GM21423 (cell line): ENCODE data around the gene MSLN.
"Not testable (repeated sequence)": the region's sequence is repeated elsewhere in the genome, so short reads cannot be mapped to it uniquely, and the experiment has no call there.

ENCODE experiments used
- ATAC-seq: cut with Tn5 transposase; IDR thresholded peaks from one replicate; pipeline ENCODE4 v1.9.1; 2021; ENCODE audit warnings: mild to moderate bottlenecking, moderate library complexity; ENCODE audit not compliant: unreplicated experiment

Gene MSLN

DNA sequence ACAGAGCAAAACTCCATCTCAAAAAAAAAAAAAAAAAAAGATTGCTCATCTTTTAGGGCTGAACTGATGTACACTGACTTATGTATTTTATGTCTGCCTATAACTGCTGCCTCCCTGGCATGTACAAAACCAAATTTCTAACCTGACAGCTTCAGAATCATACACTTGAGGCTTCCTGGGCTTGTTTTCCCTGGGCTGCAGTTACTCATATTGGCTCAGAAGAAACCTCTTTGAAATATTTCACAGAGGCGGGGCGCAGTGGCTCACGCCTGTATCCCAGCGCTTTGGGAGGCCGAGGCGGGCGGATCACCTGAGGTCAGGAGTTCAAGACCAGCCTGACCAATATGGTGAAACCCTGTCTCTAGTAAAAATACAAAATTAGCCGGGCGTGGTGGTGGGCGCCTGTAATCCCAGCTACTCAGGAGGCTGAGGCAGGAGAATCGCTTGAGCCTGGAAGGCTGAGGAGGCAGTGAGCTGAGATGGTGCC, 6.4 kb upstream of the MSLN start:
- ATAC-seq, result not testable (repeated sequence)

DNA sequence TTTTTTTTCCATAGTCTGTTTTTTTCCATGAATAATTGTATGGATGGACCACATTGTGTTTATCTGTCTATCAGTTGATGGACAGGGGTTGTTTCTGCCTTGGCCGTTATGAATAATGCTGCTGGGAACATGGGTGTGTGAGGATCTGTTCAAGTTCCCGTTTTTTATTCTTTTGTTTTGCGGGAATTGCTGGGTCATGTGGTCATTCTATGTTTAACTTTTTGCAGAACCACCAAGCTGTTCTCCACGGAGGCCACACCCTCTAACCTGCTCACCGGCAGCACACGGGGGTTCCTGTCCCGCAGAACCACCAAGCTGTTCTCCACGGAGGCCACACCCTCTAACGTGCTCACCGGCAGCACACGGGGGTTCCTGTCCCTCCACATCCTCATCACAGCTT, 5.9 kb upstream of the MSLN start:
- no peak for ATAC-seq

DNA sequence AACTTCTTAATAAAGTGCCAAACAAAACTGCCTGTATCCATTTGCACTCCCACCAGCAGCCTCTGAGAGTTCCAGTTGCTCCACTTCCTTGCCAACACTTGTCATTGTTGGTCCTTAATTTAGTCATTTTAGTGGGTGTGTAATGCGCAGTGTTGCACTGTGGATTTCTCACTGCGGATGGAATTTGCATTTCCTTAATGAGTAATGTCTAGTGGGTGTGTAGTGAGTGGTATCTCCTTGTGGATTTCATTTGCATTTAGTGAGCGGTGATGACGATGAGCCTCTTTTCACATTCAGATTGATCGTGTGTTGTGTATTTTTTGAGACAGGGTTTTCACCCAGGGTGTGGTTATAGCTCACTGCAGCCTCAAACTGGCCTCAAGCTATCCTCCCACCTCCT, 4.1 kb upstream of the MSLN start:
- no peak for ATAC-seq

DNA sequence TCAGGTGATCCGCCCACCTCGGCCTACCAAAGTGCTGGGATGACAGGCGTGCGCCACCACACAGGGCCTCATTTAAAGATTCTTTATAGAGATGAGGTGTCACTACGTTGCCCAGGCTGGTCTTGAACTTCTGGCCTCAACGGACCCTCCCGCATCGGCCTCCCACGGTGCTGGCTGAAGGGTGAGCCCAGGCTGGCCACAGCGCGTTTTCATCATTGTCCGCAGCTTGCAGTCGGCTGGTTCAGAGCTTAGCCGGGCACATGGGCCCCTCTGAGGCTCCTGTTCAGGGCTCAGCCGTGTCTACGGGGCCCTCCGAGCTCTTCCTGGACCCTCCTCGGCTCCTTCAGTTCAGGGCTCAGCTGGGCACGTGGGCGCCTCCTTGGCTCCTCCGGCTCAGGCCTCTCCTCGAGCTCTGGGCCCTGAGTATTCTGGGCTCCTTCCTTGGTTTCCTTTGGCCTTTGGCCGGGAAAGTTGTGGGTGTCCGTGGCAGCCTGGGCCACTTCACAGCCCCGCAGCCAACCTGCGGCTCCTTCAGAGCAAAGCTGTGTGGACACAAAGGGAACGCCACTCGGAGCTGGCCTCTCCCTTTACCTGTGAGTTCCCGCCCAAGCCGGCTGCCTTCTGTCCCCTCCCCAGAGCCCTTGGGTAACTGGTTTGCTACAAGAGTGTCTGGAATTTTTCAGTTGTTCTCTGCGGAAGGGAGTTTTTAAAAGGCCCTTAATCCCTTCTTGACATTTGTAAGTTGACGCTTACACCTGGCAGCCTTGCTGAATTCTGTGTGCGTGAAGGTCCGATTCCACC, 1.2 kb upstream of the MSLN start:
- no peak for ATAC-seq

DNA sequence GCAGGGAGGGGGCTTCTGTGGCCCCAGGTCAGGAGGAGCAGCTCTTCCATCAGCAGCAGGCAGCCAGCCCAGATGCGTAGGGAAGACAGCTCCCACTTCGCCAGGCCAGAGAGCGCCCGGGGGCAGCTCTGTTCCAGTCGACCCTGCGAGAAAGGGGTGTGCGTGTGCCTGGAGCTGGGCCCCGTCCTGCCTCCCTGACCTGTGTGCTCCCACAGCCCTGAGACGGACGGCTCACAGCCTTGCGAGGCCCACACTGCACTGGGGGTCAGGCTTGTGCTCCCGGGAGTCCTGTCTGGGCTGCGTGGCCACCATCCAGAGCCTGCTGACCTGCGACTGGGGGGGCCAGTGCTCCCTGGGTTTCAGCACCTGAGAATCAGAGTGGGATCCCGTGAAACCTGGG, 469 bp upstream of the MSLN start:
- ATAC-seq, result no peak

DNA sequence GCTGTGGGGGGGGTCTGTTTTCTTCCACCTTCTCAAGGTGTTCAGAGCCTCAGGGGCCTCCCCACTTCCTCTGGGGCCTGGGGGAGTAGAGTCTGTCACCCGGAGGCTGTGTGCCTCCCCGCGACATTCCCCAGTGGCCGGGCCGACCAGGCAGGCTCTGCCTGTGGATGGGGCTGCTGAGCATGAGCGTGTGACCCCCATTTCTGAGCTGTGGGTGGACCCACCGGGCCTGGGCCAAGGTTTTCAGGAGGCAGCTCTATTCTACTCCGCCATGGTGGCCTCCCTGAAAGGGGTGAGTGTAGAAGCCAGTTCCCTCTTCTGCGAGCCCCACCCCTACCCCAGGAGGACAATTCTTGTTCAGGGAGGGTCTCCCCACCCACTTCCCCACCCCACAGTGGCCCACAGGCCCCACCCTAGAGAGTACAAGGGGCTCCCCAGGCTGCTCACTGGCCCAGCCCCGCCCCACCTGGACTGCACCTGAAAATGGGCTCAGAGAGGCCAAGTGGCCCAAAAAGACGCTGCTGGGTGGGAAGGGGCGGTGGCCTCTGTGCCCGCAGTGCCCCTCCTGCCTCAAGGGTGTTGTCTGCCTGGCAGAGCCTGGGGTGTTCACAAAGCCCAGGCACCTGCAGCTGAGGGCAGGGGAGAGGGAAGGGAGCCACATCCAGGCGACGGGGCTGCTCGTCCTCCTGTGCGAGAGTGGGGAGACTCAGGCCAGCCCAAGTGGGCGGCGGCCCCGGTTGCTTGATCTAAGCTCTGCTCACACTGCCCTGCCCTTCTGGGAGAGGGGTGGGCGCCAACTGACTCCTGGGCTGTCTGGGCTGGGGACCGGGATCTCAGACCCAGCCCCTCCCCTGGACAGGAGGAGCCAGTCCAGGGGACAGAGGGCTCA, 1.3 kb downstream of the MSLN start:
- no peak for ATAC-seq

DNA sequence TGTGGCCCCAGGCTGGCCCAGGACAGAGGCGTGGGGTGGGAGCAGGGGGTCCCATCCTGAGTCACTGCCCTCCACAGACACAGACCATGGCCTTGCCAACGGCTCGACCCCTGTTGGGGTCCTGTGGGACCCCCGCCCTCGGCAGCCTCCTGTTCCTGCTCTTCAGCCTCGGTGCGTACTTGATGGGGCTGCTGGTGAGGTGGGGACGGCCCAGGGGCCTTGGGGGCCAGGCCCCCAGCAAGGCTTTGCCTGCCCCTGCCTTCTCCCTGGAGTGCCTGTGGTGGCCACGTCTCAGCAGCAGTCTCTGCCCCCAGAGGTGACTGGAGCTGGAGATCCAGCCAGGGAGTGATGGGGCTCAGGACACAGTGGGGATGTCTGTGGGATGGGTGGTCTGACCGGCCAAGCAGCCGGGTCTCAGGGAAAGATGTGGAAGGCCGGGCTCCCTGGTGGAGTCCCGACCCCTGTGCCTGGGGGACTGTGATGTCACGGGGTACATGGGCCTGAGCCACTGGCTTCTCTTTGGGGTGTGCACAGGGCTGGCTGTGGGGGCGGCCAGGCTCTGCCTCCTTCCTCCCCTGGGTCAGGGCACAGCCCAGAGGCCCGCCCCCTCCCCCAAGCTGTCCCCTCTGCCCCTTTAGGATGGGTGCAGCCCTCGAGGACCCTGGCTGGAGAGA, 2.2 kb downstream of the MSLN start:
- no peak for ATAC-seq

DNA sequence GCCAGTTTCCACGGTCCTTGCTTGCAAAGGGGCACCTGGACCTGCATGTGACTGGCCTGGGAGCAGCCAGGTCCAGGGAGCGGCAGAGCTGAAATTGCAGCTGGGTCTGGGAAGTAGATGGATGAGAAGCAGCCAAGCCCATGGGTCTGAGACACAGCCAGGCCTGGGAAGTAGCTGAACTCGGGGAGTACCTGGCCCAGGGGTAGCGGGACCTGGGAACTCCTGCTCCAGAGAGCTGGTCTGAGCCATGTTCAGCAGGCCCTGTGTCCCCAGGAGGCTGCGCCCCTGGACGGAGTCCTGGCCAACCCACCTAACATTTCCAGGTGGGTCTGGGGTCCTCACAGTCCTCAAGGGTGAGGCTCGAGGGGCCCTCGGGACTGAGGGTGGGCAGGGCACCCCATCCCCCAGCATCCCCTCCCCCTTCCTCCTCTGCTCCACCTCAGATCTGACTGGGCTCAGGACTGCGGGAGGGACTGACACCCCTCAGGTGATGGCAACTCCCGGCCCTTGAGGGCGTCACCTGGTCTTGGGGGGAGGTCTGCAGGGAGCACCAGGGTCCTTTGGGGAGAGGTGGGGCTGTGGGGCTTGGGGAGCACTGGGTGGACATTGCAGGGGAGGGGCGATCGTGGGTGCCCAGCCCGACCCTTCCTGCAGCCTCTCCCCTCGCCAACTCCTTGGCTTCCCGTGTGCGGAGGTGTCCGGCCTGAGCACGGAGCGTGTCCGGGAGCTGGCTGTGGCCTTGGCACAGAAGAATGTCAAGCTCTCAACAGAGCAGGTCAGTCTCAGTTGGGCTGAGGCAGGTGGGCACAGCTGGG, 3.0 kb downstream of the MSLN start:
- ATAC-seq, result no peak

DNA sequence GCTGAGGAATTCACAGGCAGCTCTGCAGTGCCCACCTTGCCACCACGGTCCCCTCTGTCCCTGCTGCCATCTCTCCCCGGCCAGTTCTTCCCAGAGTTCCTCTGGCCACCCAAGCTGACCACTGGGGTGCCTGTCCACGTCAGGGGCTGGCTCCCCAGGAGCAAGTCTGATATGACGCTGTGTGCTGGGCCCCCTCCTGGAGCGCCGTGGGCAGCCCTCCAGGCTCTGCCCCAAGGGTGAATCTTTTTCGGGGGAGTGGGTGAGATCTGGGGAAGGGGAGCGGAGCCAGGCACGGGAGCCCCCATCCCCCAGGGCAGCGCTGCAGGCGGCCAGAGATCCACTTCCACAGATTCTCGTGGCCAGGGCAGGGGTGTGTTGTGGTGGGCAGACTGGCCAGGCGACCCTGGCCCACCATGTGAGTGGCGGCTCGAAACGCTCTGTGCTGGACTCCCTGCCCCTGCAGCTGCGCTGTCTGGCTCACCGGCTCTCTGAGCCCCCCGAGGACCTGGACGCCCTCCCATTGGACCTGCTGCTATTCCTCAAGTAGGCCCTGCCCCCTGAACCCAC, 3.7 kb downstream of the MSLN start:
- ATAC-seq, result no peak

DNA sequence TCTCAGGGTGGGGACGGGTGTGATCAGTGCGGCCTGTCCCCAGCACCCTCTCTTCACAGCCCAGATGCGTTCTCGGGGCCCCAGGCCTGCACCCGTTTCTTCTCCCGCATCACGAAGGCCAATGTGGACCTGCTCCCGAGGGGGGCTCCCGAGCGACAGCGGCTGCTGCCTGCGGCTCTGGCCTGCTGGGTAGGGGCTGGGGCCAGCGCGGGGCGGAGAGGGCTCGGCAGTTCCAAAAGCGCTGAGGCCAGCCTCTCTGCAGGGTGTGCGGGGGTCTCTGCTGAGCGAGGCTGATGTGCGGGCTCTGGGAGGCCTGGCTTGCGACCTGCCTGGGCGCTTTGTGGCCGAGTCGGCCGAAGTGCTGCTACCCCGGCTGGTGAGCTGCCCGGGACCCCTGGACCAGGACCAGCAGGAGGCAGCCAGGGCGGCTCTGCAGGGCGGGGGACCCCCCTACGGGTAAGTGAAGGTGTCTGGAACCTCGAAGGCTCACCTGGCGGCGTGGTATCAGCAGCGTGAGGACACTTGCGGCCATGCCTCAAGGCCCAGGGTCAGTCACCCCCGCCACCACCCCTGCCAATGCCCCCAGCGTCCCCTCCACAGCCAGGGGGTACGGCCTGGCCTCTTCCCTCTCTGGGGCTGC, 4.4 kb downstream of the MSLN start:
- ATAC-seq, result no peak

DNA sequence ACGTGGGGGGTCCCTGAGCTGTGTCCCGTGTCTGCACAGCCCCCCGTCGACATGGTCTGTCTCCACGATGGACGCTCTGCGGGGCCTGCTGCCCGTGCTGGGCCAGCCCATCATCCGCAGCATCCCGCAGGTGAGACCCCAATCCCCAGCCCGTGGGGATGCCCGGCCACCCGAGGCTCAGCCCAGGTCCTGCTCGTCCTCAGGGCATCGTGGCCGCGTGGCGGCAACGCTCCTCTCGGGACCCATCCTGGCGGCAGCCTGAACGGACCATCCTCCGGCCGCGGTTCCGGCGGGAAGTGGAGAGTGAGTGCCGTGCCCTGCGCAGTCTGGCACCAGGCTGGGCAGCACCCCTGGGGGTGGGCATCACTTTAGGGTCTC, 4.9 kb downstream of the MSLN start:
- ATAC-seq, result no peak

DNA sequence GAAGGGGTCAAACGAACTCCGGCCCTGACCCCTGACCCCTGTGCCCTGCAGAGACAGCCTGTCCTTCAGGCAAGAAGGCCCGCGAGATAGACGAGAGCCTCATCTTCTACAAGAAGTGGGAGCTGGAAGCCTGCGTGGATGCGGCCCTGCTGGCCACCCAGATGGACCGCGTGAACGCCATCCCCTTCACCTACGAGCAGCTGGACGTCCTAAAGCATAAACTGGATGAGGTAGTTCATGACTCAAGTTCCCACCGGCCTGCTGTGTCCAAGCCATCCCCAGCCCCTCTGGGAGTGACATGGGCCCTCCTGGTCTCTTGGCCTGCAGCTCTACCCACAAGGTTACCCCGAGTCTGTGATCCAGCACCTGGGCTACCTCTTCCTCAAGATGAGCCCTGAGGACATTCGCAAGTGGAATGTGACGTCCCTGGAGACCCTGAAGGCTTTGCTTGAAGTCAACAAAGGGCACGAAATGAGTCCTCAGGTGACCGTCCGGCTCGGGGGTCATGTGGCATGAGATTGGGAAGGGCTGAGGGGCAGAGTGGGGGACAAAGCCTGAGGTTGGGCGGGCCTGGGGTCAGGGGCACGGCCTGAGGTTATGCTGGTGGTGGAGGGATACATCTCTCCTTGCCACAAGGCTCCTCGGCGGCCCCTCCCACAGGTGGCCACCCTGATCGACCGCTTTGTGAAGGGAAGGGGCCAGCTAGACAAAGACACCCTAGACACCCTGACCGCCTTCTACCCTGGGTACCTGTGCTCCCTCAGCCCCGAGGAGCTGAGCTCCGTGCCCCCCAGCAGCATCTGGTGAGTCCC, 5.7 kb downstream of the MSLN start:
- no peak for ATAC-seq

DNA sequence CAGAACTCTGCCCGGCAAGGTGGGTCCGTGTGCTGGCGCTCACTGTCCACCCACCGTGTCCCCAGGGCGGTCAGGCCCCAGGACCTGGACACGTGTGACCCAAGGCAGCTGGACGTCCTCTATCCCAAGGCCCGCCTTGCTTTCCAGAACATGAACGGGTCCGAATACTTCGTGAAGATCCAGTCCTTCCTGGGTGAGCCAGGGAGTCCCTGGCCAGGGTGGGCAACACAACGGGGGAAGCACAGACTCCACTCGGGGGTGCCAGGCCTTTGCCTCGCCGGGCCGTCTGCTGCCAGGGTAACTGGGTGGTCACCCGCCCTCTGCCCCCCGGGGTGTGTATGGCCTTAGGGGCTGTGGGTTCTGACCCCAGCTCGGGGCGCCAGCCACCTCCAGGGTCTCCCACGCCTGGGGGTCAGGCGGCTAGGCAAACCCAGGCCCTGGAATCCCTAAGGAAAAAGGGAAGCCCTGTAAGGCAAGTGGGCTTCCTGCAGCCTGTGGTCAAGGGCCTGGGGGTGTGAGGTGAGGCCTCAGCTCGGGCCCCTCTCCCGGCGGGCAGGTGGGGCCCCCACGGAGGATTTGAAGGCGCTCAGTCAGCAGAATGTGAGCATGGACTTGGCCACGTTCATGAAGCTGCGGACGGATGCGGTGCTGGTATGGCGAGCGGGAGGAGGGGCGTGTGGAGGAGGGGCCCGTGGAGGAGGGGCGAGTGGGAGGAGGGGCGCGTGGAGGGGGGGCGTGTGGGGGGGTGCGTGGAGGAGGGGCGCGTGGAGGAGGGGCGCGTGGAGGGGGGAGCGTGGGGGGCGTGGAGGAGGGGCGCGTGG, 6.5 kb downstream of the MSLN start:
- no peak for ATAC-seq

DNA sequence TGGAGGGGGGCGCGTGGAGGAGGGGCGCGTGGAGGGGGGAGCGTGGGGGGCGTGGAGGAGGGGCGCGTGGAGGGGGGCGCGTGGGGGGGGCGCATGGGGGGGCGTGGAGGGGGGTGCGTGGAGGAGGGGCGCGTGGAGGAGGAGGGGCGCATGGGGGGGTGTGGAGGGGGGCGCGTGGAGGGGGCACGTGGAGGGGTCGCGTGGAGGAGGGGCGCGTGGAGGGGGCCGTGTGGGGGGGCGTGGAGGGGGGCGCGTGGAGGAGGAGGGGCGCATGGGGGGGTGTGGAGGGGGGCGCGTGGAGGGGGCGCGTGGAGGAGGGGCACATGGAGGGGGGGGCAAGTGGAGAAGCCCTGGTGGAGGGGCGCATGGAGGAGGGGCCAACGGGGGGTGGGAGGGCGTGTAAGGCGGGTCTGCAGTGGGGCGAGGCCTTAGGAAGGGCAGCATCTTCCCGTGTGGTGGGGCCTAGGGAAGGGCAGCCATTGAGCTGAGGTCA, 7.3 kb downstream of the MSLN start:
- no peak for ATAC-seq

DNA sequence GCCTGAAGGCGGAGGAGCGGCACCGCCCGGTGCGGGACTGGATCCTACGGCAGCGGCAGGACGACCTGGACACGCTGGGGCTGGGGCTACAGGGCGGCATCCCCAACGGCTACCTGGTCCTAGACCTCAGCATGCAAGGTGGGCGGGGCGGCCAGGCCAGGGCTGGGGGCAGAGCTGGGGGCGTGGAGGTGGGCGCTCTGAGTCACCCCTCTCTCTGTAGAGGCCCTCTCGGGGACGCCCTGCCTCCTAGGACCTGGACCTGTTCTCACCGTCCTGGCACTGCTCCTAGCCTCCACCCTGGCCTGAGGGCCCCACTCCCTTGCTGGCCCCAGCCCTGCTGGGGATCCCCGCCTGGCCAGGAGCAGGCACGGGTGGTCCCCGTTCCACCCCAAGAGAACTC, 7.9 kb downstream of the MSLN start:
- no peak for ATAC-seq

DNA sequence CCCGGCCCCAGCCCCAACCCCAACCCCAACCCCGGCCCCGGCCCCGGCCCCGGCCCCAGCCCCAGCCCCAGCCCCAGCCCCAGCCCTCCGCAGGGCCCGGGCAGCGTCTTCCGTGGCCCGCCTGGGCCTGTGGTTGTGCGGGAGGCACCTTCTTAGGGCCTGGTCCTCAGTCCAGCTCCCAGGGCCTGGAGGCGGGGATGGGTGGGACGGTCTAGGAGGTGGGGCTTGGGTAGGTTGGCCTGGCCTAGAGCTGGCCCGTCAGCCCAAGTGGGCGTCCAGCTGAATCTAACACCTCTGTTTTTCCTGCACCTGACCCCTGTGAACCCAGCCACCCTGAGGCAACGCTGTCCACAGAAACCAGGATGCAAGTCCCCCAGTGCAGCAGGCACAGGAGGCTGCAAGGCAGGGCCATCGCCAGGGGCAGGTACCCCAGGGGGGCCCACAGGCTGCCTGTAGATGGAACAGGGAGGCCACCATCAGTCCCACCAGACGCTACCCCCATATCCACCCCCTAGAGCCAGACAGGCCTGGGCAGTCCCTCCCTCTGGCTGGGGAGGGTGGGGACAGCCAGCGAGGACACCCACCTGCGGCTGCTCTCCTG, 8.8 kb downstream of the MSLN start:
- no peak for ATAC-seq

DNA sequence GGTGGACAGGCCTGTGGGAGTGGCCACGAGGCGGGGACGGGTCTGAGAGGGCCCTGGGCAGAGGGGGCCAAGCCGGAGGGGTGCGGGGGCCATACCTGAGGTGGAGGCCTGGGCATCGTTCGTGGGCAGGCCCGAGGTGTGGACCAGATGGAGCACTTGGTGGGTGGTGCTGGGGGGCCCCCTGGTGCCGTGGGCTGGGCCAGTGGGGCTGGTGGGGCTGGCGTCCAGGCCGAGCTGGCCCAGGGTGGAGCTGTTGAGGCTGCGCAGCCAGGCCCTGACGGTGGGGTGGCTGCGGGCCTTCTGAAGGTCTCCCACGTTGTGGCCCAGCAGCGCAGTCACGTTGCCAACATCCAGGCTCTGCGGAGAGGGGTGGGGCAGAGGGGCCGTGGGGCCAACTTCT, 9.4 kb downstream of the MSLN start:
- no peak for ATAC-seq

DNA sequence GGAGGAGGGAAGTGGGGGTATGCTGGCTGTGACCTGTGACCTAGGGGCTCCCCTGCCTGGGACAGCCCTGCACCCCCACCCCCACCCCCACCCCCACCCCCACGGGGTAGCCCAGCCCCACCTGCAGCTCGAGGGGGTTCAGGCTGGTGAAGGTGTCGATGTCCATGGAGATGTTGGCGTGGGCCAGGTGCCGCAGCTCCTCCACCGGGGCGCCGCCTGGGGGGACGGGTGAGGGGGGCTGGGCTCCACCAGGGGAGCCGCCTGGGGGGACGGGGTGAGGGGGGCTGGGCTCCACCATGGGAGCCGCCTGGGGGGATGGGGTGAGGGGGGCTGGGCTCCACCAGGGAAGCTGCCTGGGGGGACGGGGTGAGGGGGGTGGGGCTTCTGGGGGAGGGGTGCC, 9.9 kb downstream of the MSLN start:
- no peak for ATAC-seq
